Small intestine (tissue), 16 donors: ENCODE measurements around the gene CPT2. TPM values are rescaled to one million over a fixed set of nuclear protein-coding genes. Genes with fewer than 3 reads are reported as not detected.

Source experiments
- DNase-seq, 2 donors: peaks; one replicate each; pipeline versions ENCODE4 v3.0.0 to v3.0.0-alpha.2; 2013
- FAIRE-seq: peaks from 2 replicates; lab custom pipeline; 2012; peaks lifted over from hg19 to GRCh38; lab: Jason Lieb, UNC
- H3K27ac ChIP-seq, 3 donors: one replicate each; pipeline ENCODE4 v1.5.1; 2013; ENCODE audit warnings: low read length in 2 of 3, mild to moderate bottlenecking in 2 of 3, control low read depth in 1 of 3, inconsistent platforms in 1 of 3, low read depth in 1 of 3, moderate library complexity in 1 of 3
- H3K27me3 ChIP-seq, 3 donors: one replicate each; pipeline ENCODE4 v1.6.1; 2013; ENCODE audit warnings: low read length in 3 of 3, inconsistent platforms in 1 of 3; ENCODE audit not compliant: control insufficient read depth in 3 of 3, insufficient read depth in 3 of 3
- H3K36me3 ChIP-seq, 3 donors: one replicate each; pipeline ENCODE4 v1.6.1; 2013; ENCODE audit warnings: low read length in 3 of 3, inconsistent platforms in 1 of 3, low read depth in 1 of 3, mild to moderate bottlenecking in 1 of 3, moderate library complexity in 1 of 3; ENCODE audit not compliant: control insufficient read depth in 3 of 3, insufficient read depth in 2 of 3
- H3K4me1 ChIP-seq, 3 donors: one replicate each; pipeline ENCODE4 v1.6.1; 2013; ENCODE audit warnings: low read length in 2 of 3, inconsistent platforms in 1 of 3, low read depth in 1 of 3, mild to moderate bottlenecking in 1 of 3, moderate library complexity in 1 of 3; ENCODE audit not compliant: control insufficient read depth in 3 of 3, insufficient read depth in 2 of 3
- H3K4me3 ChIP-seq, 3 donors: one replicate each; pipeline ENCODE4 v1.5.1; 2013; ENCODE audit warnings: low read length in 3 of 3, control low read depth in 1 of 3, inconsistent platforms in 1 of 3, low read depth in 1 of 3, mild to moderate bottlenecking in 1 of 3, moderate library complexity in 1 of 3
- H3K9me3 ChIP-seq, 2 donors: one replicate each; pipeline ENCODE4 v1.6.1; 2013; ENCODE audit warnings: low read depth in 1 of 2, low read length in 1 of 2; ENCODE audit not compliant: control insufficient read depth in 2 of 2, insufficient read depth in 1 of 2
- WGBS, 3 donors: extraction: QIAGEN DNeasy Blood & Tissue Kit; methylation state at CpG; one replicate each; pipeline ENCODE4 v1.1.7; 2013; 5-methylcytosine and 5-hydroxymethylcytosine counted together
- long read RNA-seq, 10 donors: transcript quantifications; one replicate each; lab custom pipeline, GENCODE V29; 2026
- polyA plus RNA-seq, 4 donors: library from polyadenylated mRNA; stranded (reverse) in 3 of 4; unstranded in 1 of 4; fragments of 200-250 nt in 3 of 4; fragments of 120-200 nt in 1 of 4; gene quantifications; one replicate each; pipeline versions ENCODE4 v1.2.1 to v1.2.3, GENCODE V29; 2013
- donor health status: healthy with polysubstance abuse.
- donor health status: control.
- donor health status: control.
- donor health status: Bipolar disorder and iron deficiency.
- donor health status: healthy.

Gene CPT2
- 10 to 100 TPM; 28.1 to 37.4 (median 35.3) TPM for polyA plus RNA-seq
- long read RNA-seq, donor 1 = 0 reads
- long read RNA-seq, donor 2, full-length matches to known transcripts = 4 of 4 reads
- long read RNA-seq, donor 2, partial matches to known transcripts = 0 of 4 reads
- long read RNA-seq, donor 2, other reads (novel, unspliced or antisense) = 0 of 4 reads
- long read RNA-seq, donor 3, full-length matches to known transcripts = 6 of 71 reads
- long read RNA-seq, donor 3, partial matches to known transcripts = 38 of 71 reads
- long read RNA-seq, donor 3, other reads (novel, unspliced or antisense) = 27 of 71 reads
- long read RNA-seq, donor 4 = 0 reads
- long read RNA-seq, donor 5, full-length matches to known transcripts = 4 of 39 reads
- long read RNA-seq, donor 5, partial matches to known transcripts = 35 of 39 reads
- long read RNA-seq, donor 5, other reads (novel, unspliced or antisense) = 0 of 39 reads
- long read RNA-seq, donor 6, full-length matches to known transcripts = 10 of 10 reads
- long read RNA-seq, donor 6, partial matches to known transcripts = 0 of 10 reads
- long read RNA-seq, donor 6, other reads (novel, unspliced or antisense) = 0 of 10 reads
- long read RNA-seq, donor 7 = 0 reads
- long read RNA-seq, donor 8 = 0 reads
- long read RNA-seq, donor 9, full-length matches to known transcripts = 3 of 3 reads
- long read RNA-seq, donor 9, partial matches to known transcripts = 0 of 3 reads
- long read RNA-seq, donor 9, other reads (novel, unspliced or antisense) = 0 of 3 reads
- long read RNA-seq, donor 10, full-length matches to known transcripts = 7 of 211 reads
- long read RNA-seq, donor 10, partial matches to known transcripts = 154 of 211 reads
- long read RNA-seq, donor 10, other reads (novel, unspliced or antisense) = 50 of 211 reads

- peaks cover 0 to 6% (median 2%) of the 10 kb centered on the region in 3 donors for H3K36me3 ChIP-seq
- peak within 1 kb of the TSS; percentile 91 to 94 (median 94) for H3K4me3 ChIP-seq
- no peaks in the 10 kb centered on the region for H3K27me3 ChIP-seq
- FAIRE-seq = no peak
- no peaks in the 10 kb centered on the region for H3K9me3 ChIP-seq
- peak within 1 kb of the TSS; percentile 79 to 100 (median 99) for H3K27ac ChIP-seq
- WGBS, 3 donors = 0% methylated on average over 39 to 57 of the region's 57 CpGs
- H3K4me1 ChIP-seq = peaks cover 3 to 26% (median 10%) of the 10 kb centered on the region in 3 donors
- DNase-seq = peak; percentile 93 to 95
These were observed at the start of gene CPT2 for GRCh38 chr1:53196485-53197290. Gene CPT2 (plus strand): TSS chr1:53196824. CDS start chr1:53196944, 120 bp downstream.

- Histone ChIP-seq H3K9me3 (no peaks in the 10 kb centered on the region), H3K36me3 (no peaks in the 10 kb centered on the region), H3K4me3 (no peak overlapping the region), H3K4me1 (peaks cover 0 to 23% (median 0%) of the 10 kb centered on the region in 3 donors), H3K27ac (no peak overlapping the region), H3K27me3 (no peaks in the 10 kb centered on the region)
- WGBS, 3 donors = 81 to 89% (median 82%) methylated on average over 4 of the region's 4 CpGs
- no peak for FAIRE-seq
- DNase-seq = no peak
These were observed 49.5 kb upstream of the CPT2 start for GRCh38 chr1:53147174-53147573.

GRCh38 chr1:53148123-53148522 is 48.5 kb upstream of the CPT2 start:
- DNase-seq = no peak

GRCh38 chr1:53153752-53154151 is 42.9 kb upstream of the CPT2 start:
- Histone ChIP-seq H3K27me3 (no peaks in the 10 kb centered on the region), H3K4me1 (peaks cover 0 to 3% (median 0%) of the 10 kb centered on the region in 3 donors), H3K9me3 (no peaks in the 10 kb centered on the region), H3K36me3 (no peaks in the 10 kb centered on the region), H3K27ac (no peak overlapping the region), H3K4me3 (no peak overlapping the region)
- 86 to 93% (median 86%) methylated on average over 3 of the region's 3 CpGs for WGBS, 3 donors
- FAIRE-seq (no peak), DNase-seq (no peak)

More at GRCh38 chr1:53148123-53148522, 48.5 kb upstream of the CPT2 start:
- Histone ChIP-seq H3K27ac (no peak overlapping the region), H3K9me3 (no peaks in the 10 kb centered on the region), H3K4me3 (no peak overlapping the region), H3K4me1 (peaks cover 0 to 23% (median 0%) of the 10 kb centered on the region in 3 donors), H3K27me3 (no peaks in the 10 kb centered on the region), H3K36me3 (no peaks in the 10 kb centered on the region)
- FAIRE-seq = no peak
- WGBS, 3 donors = 79 to 84% (median 82%) methylated on average over 3 of the region's 3 CpGs

- Histone ChIP-seq H3K36me3 (no peaks in the 10 kb centered on the region), H3K4me3 (no peak overlapping the region), H3K4me1 (peaks cover 0 to 3% (median 0%) of the 10 kb centered on the region in 3 donors), H3K9me3 (no peaks in the 10 kb centered on the region), H3K27ac (no peak overlapping the region), H3K27me3 (no peaks in the 10 kb centered on the region)
- WGBS, 3 donors = 85 to 90% (median 87%) methylated on average over 8 of the region's 8 CpGs
- DNase-seq (no peak), FAIRE-seq (no peak)
These were observed 41.7 kb upstream of the CPT2 start for GRCh38 chr1:53154859-53155438.

- DNase-seq (no peak), FAIRE-seq (no peak)
- Histone ChIP-seq H3K9me3 (no peaks in the 10 kb centered on the region), H3K36me3 (no peaks in the 10 kb centered on the region), H3K4me3 (no peak overlapping the region), H3K4me1 (peaks cover 0 to 3% (median 0%) of the 10 kb centered on the region in 3 donors), H3K27ac (no peak overlapping the region), H3K27me3 (no peaks in the 10 kb centered on the region)
- WGBS, 3 donors = 27 to 65% (median 35%) methylated on average over 1 of the region's 1 CpG
These were observed 41.1 kb upstream of the CPT2 start for GRCh38 chr1:53155534-53155933.

GRCh38 chr1:53155945-53156344 is 40.7 kb upstream of the CPT2 start:
- Histone ChIP-seq H3K27me3 (no peaks in the 10 kb centered on the region), H3K36me3 (no peaks in the 10 kb centered on the region), H3K4me3 (no peak overlapping the region), H3K4me1 (peaks cover 0 to 4% (median 2%) of the 10 kb centered on the region in 3 donors), H3K9me3 (no peaks in the 10 kb centered on the region), H3K27ac (no peak overlapping the region)
- WGBS, 3 donors = 64 to 82% (median 71%) methylated on average over 7 of the region's 7 CpGs
- FAIRE-seq (no peak), DNase-seq (no peak)
